ENCODE measurements around the gene OTULIN.

Gene OTULIN

GRCh38 chr5:14664270-14665100 is at the start of gene OTULIN:
OTULIN (plus strand) TSS chr5:14664718; CDS start chr5:14664826, 108 bp downstream.
- peak within 1 kb of the TSS; percentile 71 for H3K4me3 ChIP-seq (ENCODE audit: low read depth, low read length)
- peak; percentile 65 for DNase-seq (ENCODE audit: low read depth)

DNA sequence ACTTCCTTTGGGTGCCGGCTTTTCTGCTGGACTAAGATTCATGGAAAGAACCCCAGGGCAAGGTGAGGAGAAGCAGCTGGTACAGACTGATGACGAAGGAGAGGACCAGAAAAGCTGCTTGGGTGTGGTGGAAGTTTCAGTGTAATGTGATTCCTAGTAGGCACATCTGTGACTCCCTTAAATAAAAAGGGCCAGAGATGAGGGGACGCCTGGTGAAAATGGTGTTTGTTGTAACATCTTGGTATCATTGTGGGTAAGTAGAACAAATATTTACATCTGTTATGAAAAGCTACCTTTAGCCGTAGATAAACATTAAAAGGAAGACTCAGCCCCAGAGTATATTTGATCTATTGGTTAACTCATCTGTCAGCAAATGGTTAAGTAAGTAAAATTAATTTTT is 49.2 kb upstream of the OTULIN start:
- H3K4me3 ChIP-seq (ENCODE audit: low read depth, low read length) = no peak overlapping the region
- no peak for DNase-seq (ENCODE audit: low read depth)

GRCh38 chr5:14617441-14617840 is 47.1 kb upstream of the OTULIN start:
- no peak for DNase-seq (ENCODE audit: low read depth)
- no peak overlapping the region for H3K4me3 ChIP-seq (ENCODE audit: low read depth, low read length)

- DNase-seq (ENCODE audit: low read depth) = no peak
- no peak overlapping the region for H3K4me3 ChIP-seq (ENCODE audit: low read depth, low read length)
Observed at GRCh38 chr5:14627270-14627669, 37.2 kb upstream of the OTULIN start.

DNA sequence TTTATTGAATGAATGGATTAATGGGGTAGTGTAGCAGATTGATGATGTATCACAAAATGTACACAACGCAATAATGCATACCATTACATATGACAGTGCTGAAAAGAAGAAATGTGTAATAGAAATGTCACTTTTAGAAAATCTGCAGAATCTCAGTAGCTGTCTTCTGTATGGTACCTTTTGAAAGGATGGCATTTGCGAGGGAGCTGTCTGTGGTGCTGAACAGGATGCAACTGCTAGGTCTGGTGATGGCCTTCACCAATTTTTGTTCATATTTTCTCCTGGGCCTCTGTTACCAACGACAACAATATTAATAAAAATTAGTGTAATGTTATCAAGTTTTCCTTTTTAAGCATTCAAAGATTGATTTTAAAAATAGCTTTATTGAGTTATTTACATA is 36.2 kb upstream of the OTULIN start:
- peak; percentile 9 for DNase-seq (ENCODE audit: low read depth)
- H3K4me3 ChIP-seq (ENCODE audit: low read depth, low read length) = no peak overlapping the region

DNA sequence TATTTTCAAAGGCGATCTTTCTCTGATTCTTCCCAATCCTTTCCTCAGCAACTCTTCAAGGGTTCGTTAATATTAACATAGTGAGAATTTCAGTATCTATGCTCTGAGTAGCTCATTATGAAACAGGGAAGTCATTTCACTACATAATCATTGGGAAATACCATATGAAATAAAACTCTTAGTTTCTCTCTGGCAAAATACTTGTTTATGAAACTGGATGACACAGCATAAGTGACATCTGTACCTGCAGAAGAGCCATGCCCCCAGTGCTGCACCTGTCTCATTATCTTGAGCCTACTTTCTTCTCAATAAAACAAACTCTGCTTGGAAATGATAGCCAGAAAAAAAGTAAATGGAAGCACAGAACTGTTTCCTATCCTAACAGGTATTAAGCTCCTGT is 33.8 kb upstream of the OTULIN start:
- no peak overlapping the region for H3K4me3 ChIP-seq (ENCODE audit: low read depth, low read length)
- no peak for DNase-seq (ENCODE audit: low read depth)

DNA sequence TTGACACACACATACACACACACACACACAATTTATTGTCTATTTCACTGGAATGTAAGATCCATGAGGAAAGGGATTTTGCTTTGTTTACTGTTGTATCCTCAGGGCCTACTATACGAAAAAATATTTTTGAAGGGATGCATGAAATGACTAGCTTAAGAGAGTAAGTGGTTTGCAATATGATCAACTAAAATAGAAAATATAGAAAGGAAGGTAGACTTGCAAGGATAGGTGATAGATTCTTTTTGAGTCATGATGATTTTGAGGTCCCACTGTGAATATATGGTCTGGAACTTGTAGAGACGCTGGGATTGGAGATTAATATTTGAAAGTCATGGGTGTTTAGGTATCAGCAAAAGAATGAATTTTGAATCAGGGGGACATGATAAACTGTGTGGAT is 28.9 kb upstream of the OTULIN start:
- no peak overlapping the region for H3K4me3 ChIP-seq (ENCODE audit: low read depth, low read length)
- no peak for DNase-seq (ENCODE audit: low read depth)

GRCh38 chr5:14640765-14641164 is 23.8 kb upstream of the OTULIN start:
- no peak overlapping the region for H3K4me3 ChIP-seq (ENCODE audit: low read depth, low read length)
- no peak for DNase-seq (ENCODE audit: low read depth)

GRCh38 chr5:14644623-14645237 is 19.8 kb upstream of the OTULIN start:
- no peak overlapping the region for H3K4me3 ChIP-seq (ENCODE audit: low read depth, low read length)
- no peak for DNase-seq (ENCODE audit: low read depth)

GRCh38 chr5:14650052-14650451 is 14.5 kb upstream of the OTULIN start:
- DNase-seq (ENCODE audit: low read depth) = no peak
- no peak overlapping the region for H3K4me3 ChIP-seq (ENCODE audit: low read depth, low read length)

DNA sequence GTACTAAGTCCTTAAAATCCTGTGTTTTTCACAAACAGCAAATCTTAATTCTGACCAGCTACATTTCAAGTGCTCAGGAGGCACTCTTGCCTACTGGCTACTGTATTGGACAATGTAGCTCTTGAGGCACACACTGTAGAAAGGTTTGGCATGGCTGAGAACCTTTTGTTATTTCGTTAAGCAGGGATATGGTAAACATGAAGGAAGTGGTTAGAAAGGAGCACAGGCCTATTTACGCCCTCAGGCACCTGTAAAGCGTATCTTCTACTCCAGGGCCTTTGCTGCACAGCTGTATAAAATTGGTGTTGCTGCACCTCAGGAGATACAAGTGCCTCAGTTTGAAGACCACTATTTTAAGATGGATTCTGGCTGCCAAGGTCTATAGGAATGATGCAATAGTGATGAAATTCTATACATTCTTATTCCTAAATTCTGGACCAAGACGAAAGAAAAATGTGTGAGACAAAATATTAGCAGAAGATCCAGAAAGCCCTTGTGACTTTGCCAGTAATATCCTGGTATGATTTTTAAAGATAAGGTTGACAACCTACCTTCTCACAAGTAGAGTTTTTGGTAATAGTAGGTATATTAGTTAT is 9.3 kb upstream of the OTULIN start:
- H3K4me3 ChIP-seq (ENCODE audit: low read depth, low read length) = no peak overlapping the region

GRCh38 chr5:14656898-14657297 is 7.6 kb upstream of the OTULIN start:
- H3K4me3 ChIP-seq (ENCODE audit: low read depth, low read length) = no peak overlapping the region
- no peak for DNase-seq (ENCODE audit: low read depth)

More for the DNA sequence above, 9.3 kb upstream of the OTULIN start:
- no peak for DNase-seq (ENCODE audit: low read depth)

DNA sequence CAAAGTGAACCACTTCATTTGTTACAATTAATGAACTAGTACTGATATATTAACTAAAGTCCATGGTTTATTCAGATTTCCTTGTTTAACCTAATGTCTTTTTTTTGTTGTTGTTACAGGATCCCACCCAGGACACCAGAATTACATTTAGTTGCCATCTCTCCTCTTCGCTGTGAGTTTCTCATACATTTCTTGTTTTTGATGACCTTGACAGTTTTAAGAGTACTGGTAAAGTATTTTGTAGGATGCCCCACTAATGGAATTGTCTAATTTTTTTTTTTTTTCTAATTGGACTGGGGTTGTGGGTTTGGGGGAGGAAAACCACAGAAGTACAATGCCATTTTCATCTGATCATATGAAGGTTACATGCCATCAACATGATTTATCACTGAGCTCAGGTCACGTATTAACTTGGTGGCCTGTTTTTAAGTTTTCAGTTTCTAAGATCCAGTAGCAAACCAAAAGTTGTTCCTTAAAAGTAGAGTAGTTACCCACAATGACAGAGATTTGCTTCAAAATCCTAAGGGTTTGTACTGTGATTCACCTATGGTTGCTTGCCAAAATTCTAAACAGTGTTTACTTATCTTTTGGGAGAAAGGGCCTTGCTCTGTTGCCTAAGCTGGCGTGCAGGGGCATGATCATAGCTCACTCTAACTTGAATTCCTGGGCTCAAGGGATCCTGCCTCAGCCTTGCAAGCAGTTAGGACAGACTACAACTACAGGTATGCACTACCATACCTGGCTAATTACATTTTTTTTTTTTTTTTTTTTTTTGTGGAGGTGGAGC is 4.5 kb upstream of the OTULIN start:
- no peak overlapping the region for H3K4me3 ChIP-seq (ENCODE audit: low read depth, low read length)

GRCh38 chr5:14660833-14661232 is 3.7 kb upstream of the OTULIN start:
- DNase-seq (ENCODE audit: low read depth) = no peak
- no peak overlapping the region for H3K4me3 ChIP-seq (ENCODE audit: low read depth, low read length)

More for the DNA sequence above, 4.5 kb upstream of the OTULIN start:
- DNase-seq (ENCODE audit: low read depth) = no peak

DNA sequence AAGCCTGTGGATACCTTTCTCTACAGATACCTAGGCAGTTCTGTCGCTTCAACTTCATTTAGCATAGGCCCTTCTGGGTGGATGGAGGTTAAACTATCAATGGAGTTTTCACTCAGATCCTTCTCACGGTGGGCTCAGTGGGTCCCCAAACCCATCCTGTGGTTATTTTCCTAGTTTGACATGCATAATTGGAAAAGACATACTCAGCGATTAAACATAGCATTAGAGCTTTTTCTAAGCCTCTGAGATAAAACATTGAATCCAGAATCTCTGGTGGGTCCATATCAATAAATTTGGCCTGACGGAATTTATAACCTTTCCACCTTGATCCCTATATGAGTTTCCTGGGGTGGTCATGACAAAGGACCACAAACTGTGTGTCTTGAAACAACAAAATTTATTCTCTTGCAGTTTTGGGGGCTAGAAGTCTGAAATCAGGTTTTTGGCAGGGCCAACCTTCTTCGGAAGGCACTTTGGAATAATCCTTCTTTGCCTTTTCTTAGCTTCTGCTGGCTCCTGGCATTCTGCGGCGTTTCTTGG is 1.7 kb upstream of the OTULIN start:
- H3K4me3 ChIP-seq (ENCODE audit: low read depth, low read length) = no peak overlapping the region
- no peak for DNase-seq (ENCODE audit: low read depth)

DNA sequence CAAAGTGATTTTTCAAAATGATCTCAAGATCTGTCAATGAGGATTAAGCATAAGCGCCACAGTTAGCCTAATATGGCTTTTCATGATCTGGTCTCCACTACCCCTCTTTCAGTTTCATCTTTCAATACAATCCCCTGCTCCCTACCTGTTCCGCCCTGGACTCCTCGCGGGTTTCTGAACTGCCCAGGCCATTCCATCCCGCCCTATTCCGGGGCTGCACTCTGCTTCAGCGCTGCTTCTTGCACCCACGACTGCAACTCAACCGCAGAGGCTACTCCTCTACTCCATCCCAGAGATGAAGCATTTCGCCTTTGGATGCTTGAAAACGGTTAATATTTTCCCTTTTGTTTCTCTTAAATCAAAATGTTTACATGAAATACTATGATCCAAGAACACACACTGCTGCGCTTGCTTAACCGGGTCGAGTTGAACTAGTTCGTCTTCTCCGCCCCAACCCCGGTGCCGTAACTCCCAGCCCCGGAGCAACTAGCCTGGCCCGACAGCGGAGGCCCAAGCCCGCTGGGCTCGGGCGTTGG is 716 bp upstream of the OTULIN start:
- H3K4me3 ChIP-seq (ENCODE audit: low read depth, low read length) = peak overlapping the region; percentile 71
- DNase-seq (ENCODE audit: low read depth) = no peak

- no peak for DNase-seq (ENCODE audit: low read depth)
- peak overlapping the region; percentile 71 for H3K4me3 ChIP-seq (ENCODE audit: low read depth, low read length)
Observed at GRCh38 chr5:14665101-14665822, 744 bp downstream of the OTULIN start.

- peak overlapping the region; percentile 71 for H3K4me3 ChIP-seq (ENCODE audit: low read depth, low read length)
Observed at GRCh38 chr5:14665949-14666348, 1.4 kb downstream of the OTULIN start.

DNA sequence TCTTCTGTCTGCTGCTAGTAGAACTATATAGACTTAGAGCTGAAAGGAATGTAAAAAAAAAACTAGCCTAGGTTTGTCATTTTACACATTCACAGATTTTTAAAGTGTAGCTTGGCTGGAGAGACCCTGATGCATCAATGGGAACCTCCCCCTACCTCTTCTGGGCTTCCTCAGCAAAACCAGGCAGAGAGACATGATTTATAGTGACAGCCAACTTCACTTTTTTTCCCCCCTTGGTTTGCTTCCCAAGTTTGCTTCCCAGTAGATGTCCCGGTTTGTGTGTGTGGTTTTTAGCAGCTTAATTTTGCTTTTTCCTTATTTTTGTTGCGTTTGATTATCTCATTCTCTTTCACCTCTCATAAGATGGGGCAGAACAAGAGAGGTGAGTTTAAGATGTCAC is 1.8 kb downstream of the OTULIN start:
- no peak for DNase-seq (ENCODE audit: low read depth)
- no peak overlapping the region for H3K4me3 ChIP-seq (ENCODE audit: low read depth, low read length)

More at GRCh38 chr5:14665949-14666348, 1.4 kb downstream of the OTULIN start:
- DNase-seq (ENCODE audit: low read depth) = no peak
